HG02678 (cell line): Measurements from ENCODE around the gene BAIAP2L2.
"Not testable (repeated sequence)": the region's sequence is repeated elsewhere in the genome, so short reads cannot be mapped to it uniquely, and the experiment has no call there.

Experiments used
- ATAC-seq: cut with Tn5 transposase; IDR thresholded peaks from one replicate; pipeline ENCODE4 v1.9.1; 2021; ENCODE audit warnings: mild to moderate bottlenecking, moderate library complexity; ENCODE audit not compliant: unreplicated experiment

The BAIAP2L2 gene

GRCh38 chr22:38081941-38082828 is 28.3 kb downstream of the BAIAP2L2 start:
- no peak for ATAC-seq

DNA sequence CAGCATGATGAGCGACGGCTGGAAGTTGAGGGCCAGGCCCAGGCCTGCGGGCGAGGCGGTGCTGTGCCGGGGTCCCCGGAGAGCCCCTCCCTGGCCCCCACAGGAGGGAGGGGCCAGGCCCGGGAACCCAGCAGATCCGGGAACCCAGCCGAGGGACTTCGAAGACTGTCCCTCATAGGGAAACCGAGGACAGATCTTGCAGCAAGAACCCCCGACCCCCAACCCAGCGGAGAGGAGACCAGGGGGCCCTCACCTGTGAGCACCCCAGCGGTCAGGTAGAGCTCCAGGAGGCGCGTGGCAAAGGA is 28.9 kb downstream of the BAIAP2L2 start:
- no peak for ATAC-seq

GRCh38 chr22:38080850-38081635 is 29.4 kb downstream of the BAIAP2L2 start:
- no peak for ATAC-seq

GRCh38 chr22:38080474-38080849 is 30.0 kb downstream of the BAIAP2L2 start:
- ATAC-seq = no peak

DNA sequence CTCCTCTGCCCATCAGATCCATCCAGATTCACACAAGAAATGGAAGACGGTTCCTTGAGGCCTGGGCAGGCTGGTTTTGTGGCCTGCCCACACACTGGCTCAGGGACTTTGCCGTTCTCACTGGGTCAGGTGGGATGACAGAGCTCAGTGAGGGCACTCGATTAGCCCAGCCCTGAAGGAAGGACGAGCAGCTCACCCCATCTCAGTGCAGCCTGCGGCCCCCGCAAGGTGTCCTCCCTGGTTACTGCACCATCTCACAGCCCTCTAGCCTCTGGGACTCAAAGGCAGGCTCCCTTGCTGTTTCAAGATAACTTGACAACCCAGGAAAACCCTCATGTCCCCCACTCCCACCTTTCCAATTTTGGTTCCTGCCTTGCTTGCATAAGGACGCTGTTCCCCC is 30.7 kb downstream of the BAIAP2L2 start:
- no peak for ATAC-seq

DNA sequence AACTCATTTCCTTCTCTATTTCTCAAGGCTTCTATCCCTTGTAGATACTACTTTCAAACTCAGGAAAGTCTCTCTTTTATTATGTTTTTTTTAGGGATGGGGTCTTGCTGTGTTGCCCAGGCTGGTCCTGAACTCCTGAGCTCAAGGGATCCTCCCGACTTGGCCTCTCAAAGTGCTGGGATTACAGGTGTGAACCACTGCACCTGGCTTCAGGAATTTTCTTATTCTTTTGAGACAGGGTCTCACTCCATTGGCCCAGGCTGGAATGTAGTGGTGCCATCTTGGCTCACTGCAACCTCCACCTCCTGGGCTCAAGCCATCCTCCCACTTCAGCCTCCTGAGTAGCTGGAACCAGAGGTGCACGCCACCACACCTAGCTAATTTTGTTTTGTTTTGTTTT is 31.3 kb downstream of the BAIAP2L2 start:
- ATAC-seq = not testable (repeated sequence)

DNA sequence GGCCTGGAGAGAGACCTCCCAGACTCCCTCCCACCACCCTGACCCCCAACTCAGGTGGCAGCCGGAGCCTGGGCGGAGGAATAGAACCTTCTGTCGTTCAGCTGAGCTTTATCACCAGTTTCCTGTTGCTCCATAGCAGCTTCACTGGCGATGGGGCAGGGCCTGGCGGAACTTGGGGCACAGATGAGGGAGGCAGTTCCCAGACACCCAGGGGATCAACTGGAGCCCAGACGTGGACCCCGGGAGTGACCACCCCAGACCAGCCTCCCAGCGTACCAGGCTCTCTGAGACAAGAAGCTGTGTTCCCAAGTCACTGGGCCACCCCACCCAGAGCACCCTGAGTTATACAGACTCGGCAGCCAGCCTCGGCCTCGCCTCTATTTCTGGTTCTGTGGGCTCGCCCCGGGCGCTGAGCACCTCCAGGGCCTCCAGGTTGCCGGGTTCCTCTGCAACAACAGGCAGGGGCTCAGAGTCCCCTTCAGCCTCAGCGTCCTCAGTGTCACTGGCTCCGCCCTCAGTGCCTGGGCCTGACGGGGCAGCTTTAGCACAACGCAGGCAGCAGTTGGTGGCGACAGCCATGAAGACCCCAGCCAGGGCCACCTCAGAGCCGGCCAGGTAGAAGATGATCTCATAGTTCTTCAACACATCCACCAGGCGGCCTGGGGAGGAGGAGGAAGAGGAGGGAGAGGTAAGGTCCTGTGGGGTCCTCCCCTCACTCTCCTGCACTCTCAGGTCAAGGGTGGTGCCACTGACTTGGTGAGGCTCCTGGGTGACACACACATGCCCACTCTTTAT is 32.2 kb downstream of the BAIAP2L2 start:
- ATAC-seq = no peak

GRCh38 chr22:38077595-38077994 is 32.9 kb downstream of the BAIAP2L2 start:
- ATAC-seq = no peak

DNA sequence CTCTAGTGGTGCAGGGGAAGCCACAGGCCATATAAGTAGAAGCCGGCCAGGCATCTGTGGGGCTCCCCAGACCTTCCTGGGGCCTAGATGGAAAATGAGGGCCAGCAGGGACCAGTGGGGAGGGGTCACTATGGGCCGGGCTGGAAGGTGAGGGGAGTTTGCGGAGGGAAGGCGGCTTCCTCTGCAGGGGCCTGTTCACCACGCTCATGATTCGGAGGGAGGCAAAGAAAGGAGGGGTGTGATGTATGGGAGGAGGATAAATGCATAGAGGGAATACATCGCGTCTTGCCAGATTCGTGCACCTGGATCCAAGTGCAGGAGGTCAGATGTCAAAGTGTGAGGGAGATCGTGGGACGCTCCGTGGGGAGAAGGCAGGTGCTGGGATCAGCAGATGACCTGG is 33.4 kb downstream of the BAIAP2L2 start:
- ATAC-seq = no peak

GRCh38 chr22:38075961-38076360 is 34.5 kb downstream of the BAIAP2L2 start:
- no peak for ATAC-seq

DNA sequence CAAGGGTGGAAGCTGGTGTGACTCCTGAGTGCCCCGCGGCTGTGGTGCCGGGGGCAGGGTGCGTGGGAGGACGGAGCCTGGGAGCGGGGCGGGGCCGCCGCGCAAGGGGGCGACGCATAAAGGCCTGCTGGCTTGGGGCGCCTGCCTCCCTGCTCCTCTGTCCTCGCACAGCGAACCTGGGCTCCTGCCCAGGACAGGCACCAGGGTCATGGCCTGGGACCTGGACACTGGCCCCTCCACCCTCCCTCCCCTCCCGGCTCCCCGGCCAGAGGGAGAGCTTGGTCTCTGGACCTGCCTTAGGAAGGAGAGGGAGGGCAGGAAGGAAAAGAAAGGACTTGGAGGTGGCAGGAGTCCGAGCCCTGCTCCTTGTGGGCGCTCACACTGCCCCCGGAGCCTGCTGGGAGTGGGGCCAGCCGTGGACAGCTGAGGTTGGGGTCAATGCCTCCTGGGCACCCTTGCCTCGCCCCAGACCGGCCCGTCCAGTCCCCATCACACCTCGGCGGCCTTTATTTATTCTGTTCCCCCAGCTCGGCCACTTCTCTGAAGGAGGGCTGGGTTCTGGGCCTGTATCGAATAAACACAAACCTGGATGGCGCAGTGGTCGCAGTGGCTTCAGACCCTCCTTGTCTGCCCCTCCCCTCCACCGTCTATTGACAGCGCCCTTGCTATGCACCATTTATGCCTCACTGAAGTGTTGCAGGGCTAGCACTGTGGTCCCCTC is 35.2 kb downstream of the BAIAP2L2 start:
- ATAC-seq = no peak

DNA sequence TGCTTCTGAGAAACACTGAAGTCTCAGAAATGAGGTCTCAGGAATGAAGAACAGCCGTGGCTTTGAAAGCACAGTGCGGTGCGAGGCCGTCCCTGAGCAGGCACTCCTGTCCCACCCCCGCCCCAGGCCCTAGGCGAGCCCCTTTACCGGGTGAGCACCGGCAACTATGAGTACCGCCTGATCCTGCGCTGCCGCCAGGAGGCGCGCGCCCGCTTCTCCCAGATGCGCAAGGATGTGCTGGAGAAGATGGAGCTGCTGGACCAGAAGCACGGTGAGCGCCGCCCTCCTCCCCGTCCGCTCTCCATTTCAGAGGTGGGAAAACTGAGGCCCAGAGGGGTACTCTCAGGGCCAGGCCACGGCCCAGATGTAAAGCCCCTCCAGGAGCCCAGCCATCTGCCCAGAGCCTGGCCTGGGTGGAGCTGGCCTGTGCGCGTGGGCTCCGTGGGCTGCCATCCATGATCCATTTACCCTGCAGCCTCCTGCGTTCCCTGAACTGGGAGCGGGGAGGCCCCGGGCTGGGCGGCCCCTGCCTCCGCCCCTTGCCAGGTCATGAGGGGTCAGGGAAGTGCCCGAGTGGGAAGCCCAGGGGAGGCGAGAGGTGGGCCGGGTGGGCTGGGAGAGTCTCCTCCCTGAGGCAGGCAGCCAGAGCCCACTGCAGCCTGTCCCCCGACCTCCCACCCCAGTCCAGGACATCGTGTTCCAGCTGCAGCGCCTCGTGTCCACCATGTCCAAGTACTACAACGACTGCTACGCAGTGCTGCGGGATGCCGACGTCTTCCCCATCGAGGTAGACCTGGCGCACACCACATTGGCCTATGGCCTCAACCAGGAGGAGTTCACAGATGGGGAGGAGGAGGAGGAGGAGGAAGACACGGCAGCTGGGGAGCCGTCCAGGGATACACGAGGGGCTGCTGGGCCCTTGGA is 36.0 kb downstream of the BAIAP2L2 start:
- ATAC-seq = no peak

GRCh38 chr22:38073150-38074130 is 37.0 kb downstream of the BAIAP2L2 start:
- ATAC-seq = no peak

GRCh38 chr22:38072322-38073149 is 37.9 kb downstream of the BAIAP2L2 start:
- no peak for ATAC-seq

DNA sequence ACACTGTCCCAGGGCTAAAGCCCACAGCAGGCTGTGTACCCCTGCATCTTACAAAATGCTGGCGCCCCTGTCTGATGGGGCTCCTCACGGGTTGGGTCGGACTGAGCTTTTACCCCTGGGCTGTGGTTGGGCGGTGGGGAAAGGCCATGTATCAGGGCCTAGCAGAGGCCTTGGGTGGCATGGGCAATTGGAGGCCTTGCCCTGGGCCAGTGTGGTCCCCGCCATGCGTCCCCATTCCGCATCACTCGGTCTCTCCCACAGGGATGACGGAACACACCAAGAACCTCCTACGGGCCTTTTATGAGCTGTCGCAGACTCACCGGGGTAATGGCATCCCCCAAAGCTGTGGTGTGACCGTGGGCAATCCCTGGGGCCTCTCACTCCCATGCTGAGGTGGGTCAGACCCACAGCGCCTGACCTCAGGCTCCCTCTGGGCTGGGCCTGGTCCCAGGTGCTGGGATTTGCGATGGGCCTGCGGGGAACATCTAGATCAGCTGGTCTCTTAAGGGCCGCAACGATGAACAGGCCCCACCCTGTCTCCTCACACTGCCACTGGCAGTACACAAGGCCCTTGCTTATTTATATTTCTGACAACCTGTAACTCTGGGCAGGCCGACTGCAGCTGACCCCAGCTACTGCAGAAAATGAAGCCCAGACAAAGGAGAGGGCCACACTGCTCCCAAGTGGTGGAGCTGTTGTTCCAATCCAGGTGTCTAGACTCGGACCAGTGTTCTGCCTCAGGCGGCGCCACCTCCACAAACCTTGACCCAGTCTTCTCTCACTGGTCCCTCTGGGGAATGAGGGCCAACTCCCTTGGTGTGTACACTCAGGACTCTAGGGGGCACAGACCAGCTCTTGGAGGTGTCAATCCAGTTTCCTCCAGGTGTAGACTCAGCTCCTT is 38.8 kb downstream of the BAIAP2L2 start:
- ATAC-seq = no peak

DNA sequence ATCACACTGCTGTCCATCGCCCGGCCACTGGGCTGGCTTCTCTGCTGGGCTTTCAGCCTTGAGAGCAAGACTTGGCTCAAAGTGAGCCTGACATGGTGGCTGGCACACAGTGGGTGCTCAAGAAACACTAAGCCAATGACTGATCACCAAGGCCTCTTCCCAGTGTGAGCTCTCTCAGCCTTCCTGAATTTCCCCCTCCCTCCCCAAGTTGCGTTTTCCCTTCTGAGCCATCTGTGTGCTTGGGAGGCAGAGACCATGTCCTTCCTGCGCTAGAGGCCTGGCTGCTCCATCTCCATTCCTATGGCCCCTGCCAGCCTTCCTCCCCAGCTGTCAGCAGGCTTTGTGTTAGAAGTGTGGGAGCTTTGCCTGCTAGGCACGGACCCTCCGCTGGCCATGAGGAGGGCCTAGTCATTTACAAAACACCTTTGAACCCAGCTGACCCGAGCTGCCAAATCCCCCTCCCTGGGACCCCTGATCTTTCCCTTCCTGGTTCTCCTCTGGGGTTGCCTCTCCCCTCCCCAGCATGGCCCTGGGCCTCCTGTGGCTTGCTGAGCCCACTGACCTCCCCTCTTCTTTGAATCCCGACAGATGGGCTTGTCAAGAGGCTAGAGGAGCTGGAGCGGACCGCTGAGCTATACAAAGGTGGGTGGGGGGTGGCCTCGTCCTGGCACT is 40.1 kb downstream of the BAIAP2L2 start:
- no peak for ATAC-seq
